Panc1 (cell line): ENCODE measurements around the gene DNAI2. TPM values are rescaled to one million over a fixed set of nuclear protein-coding genes. Genes with fewer than 3 reads are reported as not detected.

Source experiments
- ATAC-seq: fragments of 200-7000 bp; cut with Tn5 transposase; 2 replicates; pipeline ENCODE4 v1.9.1; 2020; ENCODE audit warnings: mild to moderate bottlenecking, moderate library complexity
- BruUV-seq: library from RNA; stranded (reverse); fragments of 400-500 nt; replicated peaks from 2 replicates; lab custom pipeline; 2021; lab: Mats Ljungman, UMichigan
- CTCF ChIA-PET: fragments of 300-600 bp; sonication (Branson Sonifier 250); formaldehyde crosslinking; loops from one replicate; lab custom pipeline; 2022; ENCODE audit warnings: antibody characterized with exemption; lab: Charles Lee
- POLR2A ChIA-PET: fragments of 300-600 bp; sonication (Branson Sonifier 250); formaldehyde crosslinking; loops from one replicate; lab custom pipeline; 2022; ENCODE audit warnings: antibody characterized with exemption; lab: Charles Lee
- DNase-seq: peaks from one replicate; pipeline ENCODE4 v3.0.0-alpha.2; 2010; ENCODE audit warnings: low read depth, low spot score
- H3K27ac ChIP-seq: 2 replicates; pipeline ENCODE4 v1.5.1; 2011; ENCODE audit warnings: mild to moderate bottlenecking, low read length, inconsistent platforms
- H3K27me3 ChIP-seq: fragments of 200-500 bp; sonication (Bioruptor generic); 2 replicates; pipeline ENCODE4 v1.6.0; 2014; ENCODE audit warnings: low read length, inconsistent platforms; ENCODE audit not compliant: control insufficient read depth, insufficient read depth
- H3K36me3 ChIP-seq: fragments of 200-500 bp; sonication (Bioruptor generic); 2 replicates; pipeline ENCODE4 v1.5.1; 2014; ENCODE audit warnings: inconsistent platforms, mild to moderate bottlenecking, low read length, moderate library complexity; ENCODE audit not compliant: control insufficient read depth, insufficient read depth
- H3K4me1 ChIP-seq: 2 replicates; pipeline ENCODE4 v1.5.1; 2011; ENCODE audit warnings: inconsistent platforms, mild to moderate bottlenecking, low read length, moderate library complexity; ENCODE audit not compliant: control insufficient read depth, insufficient read depth
- H3K4me3 ChIP-seq, 2 experiments: 2 replicates each; pipeline ENCODE4 v1.5.1; 2011 to 2012; ENCODE audit warnings: low read depth in 2 of 2, low read length in 2 of 2, mild to moderate bottlenecking in 2 of 2, inconsistent platforms in 1 of 2, moderate library complexity in 1 of 2
- H3K9me3 ChIP-seq: fragments of 200-500 bp; sonication (Bioruptor generic); 2 replicates; pipeline ENCODE4 v1.5.1; 2014; ENCODE audit warnings: low read depth, mild to moderate bottlenecking, inconsistent platforms, low read length, moderate library complexity; ENCODE audit not compliant: control insufficient read depth, insufficient read depth
- POLR2AphosphoS5 ChIP-seq: IDR thresholded peaks from 2 replicates; pipeline ENCODE4 v1.6.1; 2012; ENCODE audit warnings: mild to moderate bottlenecking, low read depth, low read length, moderate library complexity
- SIN3A ChIP-seq: IDR thresholded peaks from 2 replicates; pipeline ENCODE4 v1.6.1; 2012; ENCODE audit warnings: low read depth, mild to moderate bottlenecking, low read length, moderate library complexity, borderline replicate concordance; ENCODE audit not compliant: insufficient read depth
- TCF7L2 ChIP-seq: IDR thresholded peaks from 2 replicates; pipeline ENCODE4 v1.6.1; 2011; ENCODE audit warnings: mild to moderate bottlenecking, low read depth, low read length, inconsistent platforms
- in situ Hi-C: cut with HindIII; loops from 2 replicates; pipeline ENCODE4 v1.10.0; 2016; ENCODE audit warnings: low sequenced_read_pairs, low pct_unique_long_range_greater_than_20kb
- intact Hi-C: fragments of 100-400 bp; cut with micrococcal nuclease; formaldehyde crosslinking; loops from one replicate; pipeline ENCODE4 v1.10.0; 2022; ENCODE audit not compliant: unreplicated experiment
- total RNA-seq: library from RNA; stranded (reverse); gene quantifications from one replicate; pipeline ENCODE4 v1.2.1, GENCODE V29; 2021; ENCODE audit not compliant: unreplicated experiment
- TF ChIP-seq, protein P1 (sequence below): fragments of 450-650 bp; IDR thresholded peaks from 2 replicates; pipeline ENCODE4 v1.5.1; 2017; ENCODE audit warnings: mild to moderate bottlenecking
- TF ChIP-seq, protein P2 (sequence below), 2 experiments: IDR thresholded peaks; 2 replicates each; pipeline ENCODE4 v1.6.1; 2011 to 2012; ENCODE audit warnings: low read depth in 2 of 2, control low read depth in 1 of 2, low read length in 1 of 2, mild to moderate bottlenecking in 1 of 2, moderate library complexity in 1 of 2; ENCODE audit not compliant: insufficient read depth in 1 of 2

Gene DNAI2
- total RNA-seq, 1 experiment from 2014 or later: not detected

- intact Hi-C loops: no loop called here
- DNase-seq: no peak
- Histone ChIP-seq H3K4me3 (no peak overlapping the region), H3K27me3 (no peaks in the 10 kb centered on the region), H3K27ac (no peak overlapping the region), H3K9me3 (no peaks in the 10 kb centered on the region), H3K36me3 (no peaks in the 10 kb centered on the region), H3K4me1 (no peaks in the 10 kb centered on the region; the same call in 1 of the 2 replicates)
- TF ChIP-seq TCF7L2: no peak
- no peak for TF ChIP-seq SIN3A
- TF ChIP-seq, protein P1, sequence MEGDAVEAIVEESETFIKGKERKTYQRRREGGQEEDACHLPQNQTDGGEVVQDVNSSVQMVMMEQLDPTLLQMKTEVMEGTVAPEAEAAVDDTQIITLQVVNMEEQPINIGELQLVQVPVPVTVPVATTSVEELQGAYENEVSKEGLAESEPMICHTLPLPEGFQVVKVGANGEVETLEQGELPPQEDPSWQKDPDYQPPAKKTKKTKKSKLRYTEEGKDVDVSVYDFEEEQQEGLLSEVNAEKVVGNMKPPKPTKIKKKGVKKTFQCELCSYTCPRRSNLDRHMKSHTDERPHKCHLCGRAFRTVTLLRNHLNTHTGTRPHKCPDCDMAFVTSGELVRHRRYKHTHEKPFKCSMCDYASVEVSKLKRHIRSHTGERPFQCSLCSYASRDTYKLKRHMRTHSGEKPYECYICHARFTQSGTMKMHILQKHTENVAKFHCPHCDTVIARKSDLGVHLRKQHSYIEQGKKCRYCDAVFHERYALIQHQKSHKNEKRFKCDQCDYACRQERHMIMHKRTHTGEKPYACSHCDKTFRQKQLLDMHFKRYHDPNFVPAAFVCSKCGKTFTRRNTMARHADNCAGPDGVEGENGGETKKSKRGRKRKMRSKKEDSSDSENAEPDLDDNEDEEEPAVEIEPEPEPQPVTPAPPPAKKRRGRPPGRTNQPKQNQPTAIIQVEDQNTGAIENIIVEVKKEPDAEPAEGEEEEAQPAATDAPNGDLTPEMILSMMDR: no peak
- no peak for TF ChIP-seq POLR2AphosphoS5
- TF ChIP-seq, protein P2, sequence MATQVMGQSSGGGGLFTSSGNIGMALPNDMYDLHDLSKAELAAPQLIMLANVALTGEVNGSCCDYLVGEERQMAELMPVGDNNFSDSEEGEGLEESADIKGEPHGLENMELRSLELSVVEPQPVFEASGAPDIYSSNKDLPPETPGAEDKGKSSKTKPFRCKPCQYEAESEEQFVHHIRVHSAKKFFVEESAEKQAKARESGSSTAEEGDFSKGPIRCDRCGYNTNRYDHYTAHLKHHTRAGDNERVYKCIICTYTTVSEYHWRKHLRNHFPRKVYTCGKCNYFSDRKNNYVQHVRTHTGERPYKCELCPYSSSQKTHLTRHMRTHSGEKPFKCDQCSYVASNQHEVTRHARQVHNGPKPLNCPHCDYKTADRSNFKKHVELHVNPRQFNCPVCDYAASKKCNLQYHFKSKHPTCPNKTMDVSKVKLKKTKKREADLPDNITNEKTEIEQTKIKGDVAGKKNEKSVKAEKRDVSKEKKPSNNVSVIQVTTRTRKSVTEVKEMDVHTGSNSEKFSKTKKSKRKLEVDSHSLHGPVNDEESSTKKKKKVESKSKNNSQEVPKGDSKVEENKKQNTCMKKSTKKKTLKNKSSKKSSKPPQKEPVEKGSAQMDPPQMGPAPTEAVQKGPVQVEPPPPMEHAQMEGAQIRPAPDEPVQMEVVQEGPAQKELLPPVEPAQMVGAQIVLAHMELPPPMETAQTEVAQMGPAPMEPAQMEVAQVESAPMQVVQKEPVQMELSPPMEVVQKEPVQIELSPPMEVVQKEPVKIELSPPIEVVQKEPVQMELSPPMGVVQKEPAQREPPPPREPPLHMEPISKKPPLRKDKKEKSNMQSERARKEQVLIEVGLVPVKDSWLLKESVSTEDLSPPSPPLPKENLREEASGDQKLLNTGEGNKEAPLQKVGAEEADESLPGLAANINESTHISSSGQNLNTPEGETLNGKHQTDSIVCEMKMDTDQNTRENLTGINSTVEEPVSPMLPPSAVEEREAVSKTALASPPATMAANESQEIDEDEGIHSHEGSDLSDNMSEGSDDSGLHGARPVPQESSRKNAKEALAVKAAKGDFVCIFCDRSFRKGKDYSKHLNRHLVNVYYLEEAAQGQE (IDR thresholded peaks at IDR 0.05; ENCODE audit: insufficient read depth in 1 of 2, low read depth in 2 of 2, low read length in 1 of 2): no peak
- CTCF ChIA-PET: no interaction called here
- POLR2A ChIA-PET: no interaction called here
- ATAC-seq: peak; percentile 80
- in situ Hi-C loops: no loop called here
- BruUV-seq: no TSS peak
Observed at GRCh38 chr17:74288785-74289184, 14.8 kb downstream of the DNAI2 start.

DNA sequence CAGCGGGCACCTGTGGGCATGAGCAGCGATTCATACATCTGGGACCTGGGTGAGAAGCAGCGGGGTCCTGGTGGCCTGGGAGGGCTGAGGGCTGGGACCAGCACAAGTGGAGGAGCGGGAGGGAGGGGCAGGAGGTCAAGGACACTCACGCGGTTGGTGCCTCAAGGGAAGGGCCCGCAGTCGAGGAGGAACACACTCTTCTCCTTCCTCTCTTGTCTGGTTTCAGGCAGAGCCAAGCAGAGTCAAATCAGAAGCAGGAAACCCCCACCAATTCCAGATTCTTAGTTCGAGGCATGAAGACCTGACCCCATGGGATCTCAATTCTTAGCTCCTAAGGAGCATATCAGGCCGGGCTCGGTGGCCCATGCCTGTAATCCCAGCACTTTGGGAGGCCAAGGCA lies 15.7 kb downstream of the DNAI2 start:
- ATAC-seq: no peak
- H3K27me3 ChIP-seq: no peaks in the 10 kb centered on the region
- in situ Hi-C loops: no loop called here

More for the DNA sequence above, 15.7 kb downstream of the DNAI2 start:
- CTCF ChIA-PET: no interaction called here
- intact Hi-C loops: no loop called here
- TF ChIP-seq, protein P2 (IDR thresholded peaks at IDR 0.05; ENCODE audit: insufficient read depth in 1 of 2, low read depth in 2 of 2, low read length in 1 of 2): no peak
- TF ChIP-seq TCF7L2 (no peak), POLR2AphosphoS5 (no peak), SIN3A (no peak)
- TF ChIP-seq, protein P1: no peak
- BruUV-seq: no TSS peak
- POLR2A ChIA-PET: no interaction called here
- H3K4me1 ChIP-seq: no peaks in the 10 kb centered on the region; the same call in 1 of the 2 replicates
- H3K4me3 ChIP-seq: no peak overlapping the region
- no peak for DNase-seq
- no peaks in the 10 kb centered on the region for H3K9me3 ChIP-seq
- no peak overlapping the region for H3K27ac ChIP-seq
- no peaks in the 10 kb centered on the region for H3K36me3 ChIP-seq
